Neuron (in vitro differentiated cells): Measurements from ENCODE around the gene GPRASP3.
A peak's percentile ranks its signal among the peaks of the same experiment; 100 is the strongest.
"Not testable (repeated sequence)": the region's sequence is repeated elsewhere in the genome, so short reads cannot be mapped to it uniquely, and the experiment has no call there.

Source experiments
- H2AFZ ChIP-seq: one replicate; pipeline ENCODE4 v1.6.1; 2013; ENCODE audit warnings: low read depth, mild to moderate bottlenecking, inconsistent platforms, low read length, moderate library complexity
- H3K27me3 ChIP-seq: one replicate; pipeline ENCODE4 v1.6.1; 2013; ENCODE audit warnings: low read length; ENCODE audit not compliant: insufficient read depth
- H3K36me3 ChIP-seq: one replicate; pipeline ENCODE4 v1.6.1; 2013; ENCODE audit warnings: low read length; ENCODE audit not compliant: insufficient read depth
- H3K4me1 ChIP-seq: one replicate; pipeline ENCODE4 v1.6.1; 2013; ENCODE audit warnings: low read length; ENCODE audit not compliant: insufficient read depth
- H3K4me3 ChIP-seq: 2 replicates; pipeline ENCODE4 v1.5.1; 2013; ENCODE audit warnings: mild to moderate bottlenecking, low read length, moderate library complexity
- H3K9me3 ChIP-seq: one replicate; pipeline ENCODE4 v1.6.1; 2013; ENCODE audit warnings: low read length

GPRASP3 gene

DNA sequence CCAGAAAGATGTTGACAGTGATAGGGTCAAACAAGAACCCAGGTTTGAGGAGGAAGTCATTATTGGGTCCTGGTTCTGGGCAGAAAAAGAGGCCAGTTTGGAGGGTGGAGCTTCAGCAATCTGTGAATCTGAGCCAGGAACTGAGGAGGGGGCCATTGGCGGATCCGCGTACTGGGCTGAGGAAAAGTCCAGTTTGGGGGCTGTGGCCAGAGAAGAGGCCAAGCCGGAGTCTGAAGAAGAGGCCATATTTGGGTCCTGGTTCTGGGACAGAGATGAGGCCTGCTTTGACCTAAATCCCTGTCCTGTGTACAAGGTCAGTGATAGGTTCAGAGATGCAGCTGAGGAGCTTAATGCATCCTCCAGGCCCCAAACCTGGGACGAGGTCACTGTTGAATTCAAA, 4.6 kb upstream of the GPRASP3 start:
- Histone ChIP-seq H3K9me3 (no peaks in the 10 kb centered on the region), H3K4me1 (no peaks in the 10 kb centered on the region), H3K4me3 (no peak overlapping the region), H3K36me3 (no peaks in the 10 kb centered on the region), H2AFZ (no peak overlapping the region), H3K27me3 (no peaks in the 10 kb centered on the region)

DNA sequence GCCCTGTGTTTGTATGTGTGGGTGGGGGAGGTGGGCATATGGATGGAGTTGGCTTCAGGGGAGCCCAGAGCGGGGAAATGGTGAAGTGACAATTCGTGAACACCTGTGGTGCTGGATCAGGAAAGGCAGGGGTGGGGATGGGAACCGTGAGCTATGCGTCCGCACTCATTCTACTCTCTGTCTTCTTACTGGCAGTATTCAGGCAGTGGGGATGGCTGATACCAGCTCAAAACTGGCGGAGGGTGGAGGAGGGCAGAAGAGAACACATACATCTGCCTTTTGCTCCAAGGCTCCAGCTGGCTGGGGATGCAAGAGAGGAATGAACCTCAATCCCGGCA, 595 bp downstream of the GPRASP3 start:
- H3K4me1 ChIP-seq, H2AFZ ChIP-seq, H3K36me3 ChIP-seq, H3K4me3 ChIP-seq, H3K9me3 ChIP-seq, H3K27me3 ChIP-seq: not testable (repeated sequence)

DNA sequence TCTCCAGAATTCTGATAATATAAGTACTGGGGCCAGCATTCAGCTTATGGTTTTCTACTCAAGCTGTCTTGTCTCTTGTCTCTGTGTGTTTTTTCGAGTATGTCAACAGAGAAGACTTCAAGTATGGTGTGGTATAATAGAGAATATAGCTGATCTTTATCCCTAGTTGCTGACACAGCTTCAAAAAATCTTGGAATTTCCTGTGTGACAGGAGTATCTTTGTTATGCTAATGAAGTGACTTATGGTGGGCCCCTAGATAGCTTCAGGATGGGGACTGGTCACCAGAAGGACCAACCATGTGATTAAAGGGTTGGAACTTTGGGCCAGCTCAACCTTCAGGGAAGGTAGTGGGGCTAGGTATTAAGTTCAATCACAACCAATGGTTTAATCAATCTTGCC, 2.9 kb downstream of the GPRASP3 start:
- Histone ChIP-seq H3K36me3 (no peaks in the 10 kb centered on the region), H2AFZ (no peak overlapping the region), H3K27me3 (no peaks in the 10 kb centered on the region), H3K9me3 (no peaks in the 10 kb centered on the region), H3K4me1 (peaks cover 5% of the 10 kb centered on the region), H3K4me3 (no peak overlapping the region)

DNA sequence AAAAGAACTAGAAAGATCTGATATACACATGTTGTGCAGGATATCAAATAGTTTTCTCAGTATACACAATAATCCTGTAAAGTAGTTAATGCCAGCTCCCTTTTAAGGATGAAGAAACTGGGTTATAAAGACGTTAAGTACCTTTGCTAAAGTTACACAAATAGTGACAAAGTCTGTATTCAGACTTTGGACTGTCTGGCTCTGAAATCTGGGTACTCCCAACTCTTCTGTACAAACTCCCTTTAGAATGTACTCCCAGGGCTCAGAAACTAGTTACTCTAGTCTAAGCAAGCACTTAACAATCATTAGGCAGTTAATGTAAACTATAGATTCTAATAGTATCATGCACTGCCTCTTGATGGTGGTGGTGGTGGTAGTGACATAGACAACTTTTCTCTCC, 7.2 kb downstream of the GPRASP3 start:
- H3K9me3 ChIP-seq: no peaks in the 10 kb centered on the region
- H3K4me3 ChIP-seq: no peak overlapping the region
- H2AFZ ChIP-seq: no peak overlapping the region
- H3K27me3 ChIP-seq: no peaks in the 10 kb centered on the region
- no peaks in the 10 kb centered on the region for H3K36me3 ChIP-seq
- H3K4me1 ChIP-seq: peaks cover 5% of the 10 kb centered on the region

DNA sequence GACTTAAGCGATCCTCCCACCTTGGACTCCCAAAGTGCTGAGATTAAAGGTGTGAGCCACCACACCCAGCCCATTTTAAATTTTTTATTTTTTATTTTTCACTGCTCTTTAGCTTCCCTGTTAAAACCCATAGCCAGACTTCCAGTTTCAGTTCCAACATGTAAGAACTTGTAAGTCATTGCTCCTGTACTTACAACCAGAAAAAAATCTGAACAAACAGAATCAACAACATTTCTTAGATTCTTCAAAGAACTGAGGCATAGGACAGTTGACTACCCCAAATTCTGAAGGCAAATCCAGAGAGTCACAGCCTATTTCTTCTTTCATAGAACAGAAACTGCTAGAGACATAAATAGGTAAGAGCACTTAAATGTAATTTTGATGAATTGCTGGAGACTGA, 8.1 kb downstream of the GPRASP3 start:
- Histone ChIP-seq H3K4me3 (no peak overlapping the region), H2AFZ (no peak overlapping the region), H3K36me3 (no peaks in the 10 kb centered on the region), H3K9me3 (no peaks in the 10 kb centered on the region), H3K4me1 (no peaks in the 10 kb centered on the region), H3K27me3 (no peaks in the 10 kb centered on the region)

DNA sequence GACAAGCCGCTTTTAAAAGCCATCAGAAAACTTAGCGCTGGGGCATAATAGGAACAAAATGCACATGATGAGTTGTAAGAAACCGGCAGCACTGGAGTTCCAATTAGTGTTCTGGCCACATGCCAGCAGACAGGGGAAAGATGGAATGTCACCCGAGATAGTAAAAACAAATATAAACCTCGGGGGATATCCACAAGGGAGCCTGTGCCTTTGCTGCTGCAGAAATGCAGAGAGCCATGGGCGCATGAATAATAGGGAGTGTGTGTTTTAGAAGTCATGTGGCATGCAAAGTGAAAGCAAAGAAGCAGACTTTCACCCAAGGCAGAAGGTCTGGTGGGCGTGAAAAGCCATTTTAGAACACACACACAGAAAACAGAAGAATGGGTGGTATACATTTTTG, 19.1 kb downstream of the GPRASP3 start:
- Histone ChIP-seq H3K4me3 (no peak overlapping the region), H3K27me3 (no peaks in the 10 kb centered on the region), H3K36me3 (peaks cover 3% of the 10 kb centered on the region), H3K9me3 (no peaks in the 10 kb centered on the region), H3K4me1 (no peaks in the 10 kb centered on the region), H2AFZ (no peak overlapping the region)

DNA sequence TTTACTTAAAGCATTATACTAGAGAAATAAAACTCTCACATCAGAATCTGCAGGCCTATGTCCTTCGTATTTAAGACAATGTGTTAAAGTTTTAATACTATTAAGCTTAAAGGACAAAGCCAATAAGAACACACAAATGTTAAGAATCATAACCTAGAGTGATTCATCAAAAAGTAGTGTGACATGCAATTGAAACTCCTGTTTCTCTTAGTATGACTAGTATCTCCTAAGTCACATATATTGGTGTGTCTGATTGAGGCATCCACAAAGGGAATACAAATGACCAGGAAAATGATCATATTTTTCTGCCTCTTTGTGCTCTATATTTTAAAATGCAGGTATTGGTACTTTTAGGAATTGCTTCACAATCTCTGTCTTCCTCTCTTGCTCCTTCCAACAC, 23.8 kb downstream of the GPRASP3 start:
- H3K27me3 ChIP-seq: no peaks in the 10 kb centered on the region
- H3K9me3 ChIP-seq: no peaks in the 10 kb centered on the region
- H3K36me3 ChIP-seq: no peaks in the 10 kb centered on the region
- H3K4me3 ChIP-seq: no peak overlapping the region
- H2AFZ ChIP-seq: no peak overlapping the region
- H3K4me1 ChIP-seq: no peaks in the 10 kb centered on the region

DNA sequence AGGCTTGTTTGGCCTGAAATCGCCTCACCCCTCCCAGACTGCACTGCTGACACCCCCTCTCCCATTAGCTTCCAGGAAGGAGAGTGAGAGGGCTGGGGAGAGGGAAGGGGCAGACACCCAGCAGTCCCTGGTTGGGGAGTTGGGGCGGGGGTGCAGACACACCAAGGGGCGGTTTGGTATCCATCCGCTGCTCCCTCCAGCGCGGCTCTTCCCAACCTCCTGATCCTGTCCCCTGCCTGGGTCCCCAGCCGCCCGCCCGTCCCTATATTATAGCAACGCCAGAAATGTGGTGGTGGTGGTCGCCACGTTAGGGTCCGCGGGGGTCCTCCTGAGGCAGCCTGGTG, 24.9 kb downstream of the GPRASP3 start:
- Histone ChIP-seq H3K27me3 (no peaks in the 10 kb centered on the region), H3K9me3 (no peaks in the 10 kb centered on the region), H3K4me1 (no peaks in the 10 kb centered on the region), H3K4me3 (no peak overlapping the region), H2AFZ (no peak overlapping the region), H3K36me3 (no peaks in the 10 kb centered on the region)

DNA sequence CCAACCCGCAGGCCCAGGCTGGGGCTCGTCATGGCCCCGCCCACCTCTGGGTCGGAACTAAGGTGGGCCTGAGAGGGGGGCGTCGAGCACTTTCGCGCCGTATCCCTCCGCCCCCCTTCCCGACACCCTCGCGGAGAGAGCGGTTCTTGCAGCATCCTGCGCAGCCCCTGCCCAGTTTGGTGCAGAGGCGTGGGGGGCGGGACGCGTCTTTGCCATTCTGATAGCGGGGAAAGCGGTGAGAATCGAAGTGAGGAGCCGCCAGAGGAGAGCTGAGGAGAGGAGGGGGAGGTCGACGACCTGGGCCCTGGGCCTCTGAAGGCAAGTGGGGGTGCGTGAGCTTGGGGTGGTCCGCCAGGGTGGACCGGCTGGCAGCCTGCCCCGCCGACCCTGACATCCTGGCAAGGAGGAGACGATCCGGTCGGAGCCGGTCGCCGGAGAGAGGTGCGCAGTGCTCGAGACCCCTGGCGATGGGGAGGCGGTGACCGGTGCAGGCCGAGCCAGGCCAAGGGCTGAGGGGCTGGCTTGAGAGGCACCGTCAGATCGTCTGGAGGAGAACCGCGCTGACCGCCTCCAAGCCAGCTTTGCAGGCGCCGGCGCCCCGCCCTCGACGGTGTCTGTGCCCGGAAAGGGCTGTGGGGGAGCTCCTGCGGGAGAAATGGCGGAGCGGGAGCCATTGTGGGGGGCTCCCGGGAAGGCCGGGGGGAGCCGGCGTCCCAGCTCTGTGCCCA, 25.5 kb downstream of the GPRASP3 start:
- Histone ChIP-seq H3K27me3 (no peaks in the 10 kb centered on the region), H3K36me3 (no peaks in the 10 kb centered on the region), H2AFZ (no peak overlapping the region), H3K4me1 (no peaks in the 10 kb centered on the region), H3K9me3 (no peaks in the 10 kb centered on the region), H3K4me3 (peak overlapping the region; percentile 38)

DNA sequence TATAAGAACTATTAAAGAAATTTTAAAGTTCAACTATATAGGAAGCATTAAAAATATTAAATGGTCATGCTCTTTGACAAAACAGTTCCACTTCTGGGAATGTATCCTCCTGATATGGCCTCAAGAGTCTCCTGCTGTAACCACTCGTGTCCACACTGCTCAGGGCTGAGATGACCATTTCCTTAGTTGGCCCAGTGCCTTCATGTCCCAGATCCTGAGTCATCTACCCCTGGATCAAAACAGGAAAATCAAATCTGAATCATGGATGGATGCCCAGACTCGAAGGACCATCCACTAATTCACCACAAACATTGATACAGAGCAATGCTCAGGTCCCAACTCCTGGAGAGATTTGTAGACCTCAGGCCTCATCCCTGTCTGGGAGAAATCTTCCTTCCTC, 44.7 kb downstream of the GPRASP3 start:
- Histone ChIP-seq H3K27me3 (no peaks in the 10 kb centered on the region), H3K9me3 (no peaks in the 10 kb centered on the region), H3K4me3 (no peak overlapping the region), H3K36me3 (no peaks in the 10 kb centered on the region), H2AFZ (no peak overlapping the region), H3K4me1 (peaks cover 3% of the 10 kb centered on the region)

DNA sequence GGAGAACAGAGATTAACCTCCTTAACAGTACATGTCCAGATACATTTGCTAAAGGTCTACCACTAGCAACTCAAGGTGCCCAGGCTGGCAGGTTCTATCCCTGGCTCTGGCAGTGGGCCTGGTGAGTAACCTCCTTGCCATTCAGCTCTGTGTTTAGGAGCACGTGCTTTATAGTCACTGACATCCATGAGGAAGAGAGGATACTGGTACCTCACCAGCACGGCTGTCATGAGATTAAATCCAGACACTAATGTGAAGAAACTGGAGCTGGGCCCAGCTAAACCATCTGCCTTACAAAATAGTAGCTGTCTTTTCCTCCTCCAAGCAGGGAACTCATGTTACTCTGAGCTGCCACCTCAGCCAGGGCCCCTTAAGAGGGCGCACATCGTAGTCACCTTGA, 45.3 kb downstream of the GPRASP3 start:
- peaks cover 5% of the 10 kb centered on the region for H3K4me1 ChIP-seq
- H3K9me3 ChIP-seq: no peaks in the 10 kb centered on the region
- no peaks in the 10 kb centered on the region for H3K27me3 ChIP-seq
- H3K36me3 ChIP-seq: no peaks in the 10 kb centered on the region
- no peak overlapping the region for H3K4me3 ChIP-seq
- H2AFZ ChIP-seq: no peak overlapping the region

DNA sequence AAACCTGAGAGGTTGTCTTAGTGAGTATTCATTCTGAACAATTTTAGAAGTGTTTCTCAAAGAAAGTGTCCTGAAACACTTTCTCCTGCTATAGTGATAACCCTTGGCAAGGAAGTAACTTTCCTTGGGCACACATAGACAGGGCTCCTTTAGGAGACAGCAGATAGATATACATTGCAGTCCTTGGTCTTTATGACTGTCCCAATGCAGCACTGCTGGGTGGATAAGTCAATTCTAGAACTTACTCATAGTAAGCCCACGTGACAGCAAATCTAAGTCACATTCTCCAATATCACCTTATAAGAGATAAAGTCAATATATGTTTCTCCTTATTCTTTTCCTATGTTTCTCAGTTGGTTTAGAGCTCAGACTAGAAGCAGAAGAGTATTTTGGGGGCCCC, 46.7 kb downstream of the GPRASP3 start:
- no peak overlapping the region for H2AFZ ChIP-seq

DNA sequence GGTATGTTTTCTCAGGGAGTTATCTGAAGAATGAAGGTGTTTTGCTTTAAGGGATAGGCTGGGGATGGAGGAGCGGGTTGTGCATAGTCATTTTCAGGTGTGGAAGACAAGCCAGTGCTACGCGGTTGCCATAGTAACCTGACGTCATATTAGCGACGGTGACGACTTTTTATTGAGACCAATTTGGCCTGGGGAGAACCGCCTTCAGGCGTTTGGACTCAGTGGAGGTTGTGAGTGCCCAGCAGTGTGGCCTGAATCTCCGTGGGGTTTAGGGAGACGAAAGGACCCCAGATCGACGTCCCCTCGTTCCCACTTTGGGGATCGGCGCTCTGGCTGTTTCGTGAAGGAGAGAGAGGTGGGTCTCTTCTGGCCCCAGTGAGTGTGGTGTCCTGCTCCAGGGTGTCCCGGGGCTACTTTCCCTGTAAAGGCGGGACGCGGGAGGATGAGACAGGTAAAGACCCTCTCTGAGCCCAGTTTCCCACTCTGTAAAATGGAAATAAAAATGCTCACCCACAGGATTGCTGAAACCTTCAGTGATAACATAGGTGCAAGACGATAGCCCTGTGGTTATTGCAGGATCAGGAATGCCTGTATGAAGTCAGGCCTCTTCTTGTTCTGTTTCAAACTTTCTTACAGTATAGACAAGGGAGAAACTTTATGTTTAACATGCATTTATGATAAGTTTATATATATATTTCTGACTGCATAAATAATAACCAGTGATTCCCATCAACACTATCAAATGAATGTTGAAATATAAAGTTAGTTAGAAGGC, 48.6 kb downstream of the GPRASP3 start:
- Histone ChIP-seq H3K4me1 (peaks cover 5% of the 10 kb centered on the region), H3K4me3 (peak overlapping the region; percentile 78), H2AFZ (peak overlapping the region; percentile 73), H3K9me3 (no peaks in the 10 kb centered on the region), H3K36me3 (no peaks in the 10 kb centered on the region), H3K27me3 (no peaks in the 10 kb centered on the region)

More for the DNA sequence above, 46.7 kb downstream of the GPRASP3 start:
- no peaks in the 10 kb centered on the region for H3K9me3 ChIP-seq
- no peaks in the 10 kb centered on the region for H3K27me3 ChIP-seq
- H3K4me1 ChIP-seq: peaks cover 5% of the 10 kb centered on the region
- no peak overlapping the region for H3K4me3 ChIP-seq
- no peaks in the 10 kb centered on the region for H3K36me3 ChIP-seq
